HEK293 (cell line): ENCODE results near the gene SPATA33.

Experiments
- ATF2 ChIP-seq: fragments of 450-650 bp; formaldehyde crosslinking; IDR thresholded peaks from 2 replicates; pipeline ENCODE4 v1.5.1; 2016; ENCODE audit warnings: missing biosample characterization, missing genetic modification characterization, low read depth
- CTCF ChIP-seq: fragments of 450-650 bp; formaldehyde crosslinking; IDR thresholded peaks from 2 replicates; pipeline ENCODE4 v1.5.1; 2016; ENCODE audit warnings: missing biosample characterization, missing genetic modification characterization
- REPIN1 ChIP-seq: fragments of 450-650 bp; formaldehyde crosslinking; IDR thresholded peaks from 2 replicates; pipeline ENCODE4 v1.5.1; 2017; ENCODE audit warnings: missing biosample characterization, missing genetic modification characterization, low read depth
- SCRT2 ChIP-seq: fragments of 450-650 bp; formaldehyde crosslinking; IDR thresholded peaks from 2 replicates; pipeline ENCODE4 v1.5.1; 2016; ENCODE audit warnings: missing biosample characterization, missing genetic modification characterization
- ZBTB1 ChIP-seq: fragments of 450-650 bp; formaldehyde crosslinking; IDR thresholded peaks from 2 replicates; pipeline ENCODE4 v1.5.1; 2016; ENCODE audit warnings: missing biosample characterization, missing genetic modification characterization
- ZBTB10 ChIP-seq: fragments of 450-650 bp; formaldehyde crosslinking; IDR thresholded peaks from 2 replicates; pipeline ENCODE4 v1.5.1; 2016; ENCODE audit warnings: missing biosample characterization, missing genetic modification characterization
- ZNF140 ChIP-seq: fragments of 450-650 bp; formaldehyde crosslinking; IDR thresholded peaks from 2 replicates; pipeline ENCODE4 v1.5.1; 2016; ENCODE audit warnings: missing biosample characterization, missing genetic modification characterization
- ZNF350 ChIP-seq: fragments of 450-650 bp; formaldehyde crosslinking; IDR thresholded peaks from 2 replicates; pipeline ENCODE4 v1.5.0; 2017; ENCODE audit warnings: missing biosample characterization, mild to moderate bottlenecking, missing genetic modification characterization
- ZNF510 ChIP-seq: fragments of 450-650 bp; formaldehyde crosslinking; IDR thresholded peaks from 2 replicates; pipeline ENCODE4 v1.5.1; 2018; ENCODE audit warnings: mild to moderate bottlenecking, missing genetic modification characterization, missing biosample characterization; ENCODE audit not compliant: insufficient replicate concordance
- ZNF549 ChIP-seq: fragments of 450-650 bp; IDR thresholded peaks from 2 replicates; pipeline ENCODE4 v1.5.1; 2018; ENCODE audit warnings: missing biosample characterization, missing genetic modification characterization, mild to moderate bottlenecking, inconsistent platforms, moderate library complexity

- TF ChIP-seq ZNF140 (no peak), ZNF350 (tag by site-specific recombination) (no peak), ZBTB1 (no peak), CTCF (tag by site-specific recombination) (no peak), REPIN1 (tag by site-specific recombination) (no peak), ATF2 (tag by site-specific recombination) (no peak), ZNF549 (tag by site-specific recombination) (no peak), SCRT2 (tag by site-specific recombination) (no peak), ZBTB10 (tag by site-specific recombination) (no peak), ZNF510 (tag by site-specific recombination) (no peak)
Observed at GRCh38 chr16:89689142-89689541, 31.5 kb downstream of the SPATA33 start.
